H1 (cell line): ENCODE results near the gene LLGL2. TPM values are rescaled to one million over a fixed set of nuclear protein-coding genes. Genes with fewer than 3 reads are reported as not detected.

Experiments
- CTCF ChIA-PET: fragments of 300-600 bp; sonication (Branson Sonifier 250); formaldehyde crosslinking; loops from one replicate; lab custom pipeline; 2021; ENCODE audit not compliant: partially characterized antibody; lab: Charles Lee
- POLR2A ChIA-PET: fragments of 300-600 bp; sonication (Branson Sonifier 250); formaldehyde crosslinking; loops from one replicate; lab custom pipeline; 2021; ENCODE audit warnings: inconsistent platforms; ENCODE audit not compliant: partially characterized antibody; lab: Charles Lee
- DNase-seq, 2 experiments: peaks; one replicate each; pipeline versions ENCODE4 v3.0.0 to v3.0.0-alpha.2; 2010 to 2022; ENCODE audit warnings: low spot score in 2 of 2, low read depth in 1 of 2, mixed read lengths in 1 of 2
- FAIRE-seq: peaks from 2 replicates; lab custom pipeline; 2011; peaks lifted over from hg19 to GRCh38; lab: Jason Lieb, UNC
- H2AFZ ChIP-seq: 2 replicates; pipeline ENCODE4 v1.8.1; 2012; ENCODE audit warnings: low read length, inconsistent platforms
- H2AK5ac ChIP-seq: 2 replicates; pipeline ENCODE4 v1.6.1; 2013; ENCODE audit warnings: low read depth, low read length
- H2BK120ac ChIP-seq: replicated peaks from 2 replicates; pipeline ENCODE3; 2013; ENCODE audit warnings: low read depth, low read length, inconsistent platforms
- H2BK12ac ChIP-seq: 2 replicates; pipeline ENCODE4 v1.6.1; 2013; ENCODE audit warnings: low read depth, low read length
- H2BK15ac ChIP-seq: 2 replicates; pipeline ENCODE4 v1.6.1; 2013; ENCODE audit warnings: low read length
- H2BK20ac ChIP-seq: 2 replicates; pipeline ENCODE4 v1.6.1; 2013; ENCODE audit warnings: low read length
- H2BK5ac ChIP-seq: 2 replicates; pipeline ENCODE4 v1.6.1; 2013; ENCODE audit warnings: low read depth, low read length
- H3K14ac ChIP-seq: 2 replicates; pipeline ENCODE4 v1.6.1; 2013; ENCODE audit warnings: inconsistent platforms; ENCODE audit not compliant: insufficient read length
- H3K18ac ChIP-seq: 2 replicates; pipeline ENCODE4 v1.6.1; 2013; ENCODE audit warnings: low read length; ENCODE audit errors: extremely low read depth
- H3K23ac ChIP-seq: 2 replicates; pipeline ENCODE4 v1.6.1; 2013; ENCODE audit warnings: inconsistent platforms; ENCODE audit not compliant: insufficient read length
- H3K23me2 ChIP-seq: 2 replicates; pipeline ENCODE4 v1.6.1; 2013; ENCODE audit warnings: low read depth, low read length
- H3K27ac ChIP-seq: 2 replicates; pipeline ENCODE4 v1.6.1; 2011; ENCODE audit warnings: low read depth, low read length, inconsistent platforms
- H3K27me3 ChIP-seq, 4 experiments: replicated peaks in 1 of 4; 1 replicate in 1 of 4; 2 replicates in 3 of 4; pipeline versions ENCODE4 v1.6.1 to v1.8.1; 2011 to 2013; ENCODE audit warnings: low read length in 3 of 4, mild to moderate bottlenecking in 3 of 4, inconsistent platforms in 2 of 4, mixed read lengths in 2 of 4, moderate library complexity in 1 of 4; ENCODE audit not compliant: control insufficient read depth in 3 of 4, insufficient read depth in 3 of 4; ENCODE audit errors: extremely low read depth in 1 of 4
- H3K36me3 ChIP-seq, 4 experiments: 2 replicates each; pipeline versions ENCODE4 v1.6.1 to v1.8.1; 2011 to 2013; ENCODE audit warnings: mild to moderate bottlenecking in 4 of 4, low read length in 3 of 4, moderate library complexity in 2 of 4, control low read depth in 1 of 4, inconsistent platforms in 1 of 4; ENCODE audit not compliant: insufficient read depth in 4 of 4, control insufficient read depth in 2 of 4
- H3K4ac ChIP-seq: replicated peaks from 2 replicates; pipeline ENCODE3; 2013; ENCODE audit warnings: low read length, low read depth, mixed read lengths, inconsistent platforms; ENCODE audit not compliant: insufficient read length
- H3K4me1 ChIP-seq, 4 experiments: replicated peaks in 1 of 4; 1 replicate in 1 of 4; 2 replicates in 3 of 4; pipeline versions ENCODE4 v1.6.1 to v1.8.1; 2011 to 2013; ENCODE audit warnings: low read length in 3 of 4, inconsistent platforms in 2 of 4, mixed read lengths in 1 of 4; ENCODE audit not compliant: insufficient read depth in 4 of 4, control insufficient read depth in 3 of 4
- H3K4me2 ChIP-seq, 2 experiments: 2 replicates each; pipeline versions ENCODE4 v1.6.1 to v1.8.1; 2011 to 2013; ENCODE audit warnings: low read depth in 2 of 2, low read length in 2 of 2, control low read depth in 1 of 2, inconsistent platforms in 1 of 2, mild to moderate bottlenecking in 1 of 2; ENCODE audit not compliant: insufficient read depth in 1 of 2
- H3K4me3 ChIP-seq, 4 experiments: fragments of 200-600, 300-600 bp in 1 of 4; sonication (generic), shearing (Covaris generic), sonication (Bioruptor Twin) in 1 of 4; 2 replicates each; pipeline versions ENCODE4 v1.5.1 to v1.8.1; 2011 to 2016; ENCODE audit warnings: low read length in 4 of 4, low read depth in 3 of 4, control low read depth in 2 of 4, inconsistent platforms in 2 of 4, mild to moderate bottlenecking in 2 of 4, mixed read lengths in 1 of 4, moderate library complexity in 1 of 4; ENCODE audit not compliant: insufficient read depth in 2 of 4; ENCODE audit errors: extremely low read depth in 1 of 4
- H3K56ac ChIP-seq: replicated peaks from 2 replicates; pipeline ENCODE3; 2013; ENCODE audit warnings: low read depth, mild to moderate bottlenecking, mixed read lengths, low read length, inconsistent platforms; ENCODE audit not compliant: insufficient read length
- H3K79me1 ChIP-seq: 2 replicates; pipeline ENCODE4 v1.6.1; 2013; ENCODE audit warnings: low read depth, low read length, control low read depth
- H3K79me2 ChIP-seq, 2 experiments: 2 replicates each; pipeline versions ENCODE4 v1.6.1 to v1.8.1; 2012 to 2013; ENCODE audit warnings: low read length in 2 of 2, mild to moderate bottlenecking in 2 of 2, inconsistent platforms in 1 of 2; ENCODE audit not compliant: insufficient read depth in 2 of 2, control insufficient read depth in 1 of 2
- H3K9ac ChIP-seq, 4 experiments: replicated peaks in 1 of 4; 1 replicate in 1 of 4; 2 replicates in 3 of 4; pipeline versions ENCODE4 v1.6.1 to v1.8.1; 2011 to 2013; ENCODE audit warnings: low read depth in 3 of 4, low read length in 3 of 4, control low read depth in 2 of 4, mild to moderate bottlenecking in 2 of 4, moderate library complexity in 2 of 4, inconsistent platforms in 1 of 4; ENCODE audit errors: extremely low read depth in 1 of 4
- H3K9me3 ChIP-seq, 2 experiments: 2 replicates each; pipeline versions ENCODE4 v1.6.1 to v1.8.1; 2012 to 2013; ENCODE audit warnings: mild to moderate bottlenecking in 2 of 2, moderate library complexity in 2 of 2, control low read depth in 1 of 2, inconsistent platforms in 1 of 2, low read depth in 1 of 2, low read length in 1 of 2, mixed read lengths in 1 of 2; ENCODE audit not compliant: insufficient read depth in 2 of 2
- H4K20me1 ChIP-seq, 2 experiments: replicated peaks in 1 of 2; 2 replicates each; pipeline versions ENCODE3 to v1.8.1; 2011 to 2013; ENCODE audit warnings: inconsistent platforms in 2 of 2, low read length in 2 of 2, mild to moderate bottlenecking in 1 of 2; ENCODE audit not compliant: insufficient read depth in 2 of 2, control insufficient read depth in 1 of 2
- H4K5ac ChIP-seq: 2 replicates; pipeline ENCODE4 v1.6.1; 2013; ENCODE audit warnings: low read length, low read depth, mixed read lengths, inconsistent platforms; ENCODE audit not compliant: insufficient read length
- H4K8ac ChIP-seq: 2 replicates; pipeline ENCODE4 v1.8.0; 2013; ENCODE audit warnings: mild to moderate bottlenecking, moderate library complexity, low read length, inconsistent platforms; ENCODE audit not compliant: insufficient read depth; ENCODE audit errors: extremely low read depth
- H4K91ac ChIP-seq: replicated peaks from 2 replicates; pipeline ENCODE3; 2013; ENCODE audit warnings: low read length, mixed read lengths, inconsistent platforms; ENCODE audit not compliant: insufficient read length
- BRCA1 ChIP-seq: IDR thresholded peaks from 2 replicates; pipeline ENCODE4 v1.6.1; 2012; ENCODE audit warnings: low read depth, low read length, improper control_type of control experiment
- CHD2 ChIP-seq: IDR thresholded peaks from 2 replicates; pipeline ENCODE4 v1.6.1; 2012; ENCODE audit warnings: low read length, improper control_type of control experiment
- GABPA ChIP-seq: IDR thresholded peaks from 2 replicates; pipeline ENCODE4 v1.6.1; 2011; ENCODE audit warnings: mild to moderate bottlenecking, low read length, moderate library complexity, borderline replicate concordance; ENCODE audit not compliant: insufficient read depth
- KDM4A ChIP-seq: IDR thresholded peaks from one replicate; pipeline ENCODE4 v1.7.1; 2012; ENCODE audit warnings: low read depth, mild to moderate bottlenecking, moderate library complexity, low read length, inconsistent platforms; ENCODE audit not compliant: severe bottlenecking
- POLR2AphosphoS5 ChIP-seq: IDR thresholded peaks from 2 replicates; pipeline ENCODE4 v1.6.1; 2011; ENCODE audit warnings: low read depth, low read length
- RNF2 ChIP-seq: fragments of 200-900, 300-1000 bp; sonication (generic); IDR thresholded peaks from 2 replicates; pipeline ENCODE4 v1.7.1; 2016; ENCODE audit warnings: borderline replicate concordance, low read depth, mild to moderate bottlenecking, antibody characterized with exemption, low read length; ENCODE audit not compliant: poor library complexity, severe bottlenecking; ENCODE audit errors: missing control alignments
- SP1 ChIP-seq: IDR thresholded peaks from 2 replicates; pipeline ENCODE4 v1.6.1; 2011; ENCODE audit warnings: low read depth, low read length
- SUZ12 ChIP-seq: fragments of 200-600 bp; sonication (generic); IDR thresholded peaks from 2 replicates; pipeline ENCODE4 v1.6.1; 2012; ENCODE audit warnings: mild to moderate bottlenecking, inconsistent platforms, low read length, moderate library complexity, mixed read lengths
- WGBS, 2 experiments: shearing (Covaris generic) in 1 of 2; methylation state at CpG; one replicate each; pipeline versions ENCODE4 v1.1.6 to v1.1.7; 2013 to 2015; ENCODE audit warnings: low lambda C conversion rate in 2 of 2, mixed read lengths in 2 of 2, inconsistent platforms in 1 of 2, low coverage in 1 of 2, missing lambda C conversion rate in 1 of 2; ENCODE audit not compliant: insufficient replicate concordance in 2 of 2, insufficient coverage in 1 of 2, insufficient read length in 1 of 2; ENCODE audit errors: extremely low coverage in 1 of 2, missing lambda C conversion rate in 1 of 2; 5-methylcytosine and 5-hydroxymethylcytosine counted together
- polyA plus RNA-seq, 7 experiments: library from polyadenylated mRNA; depleted of rRNA in 3 of 7; stranded (reverse) in 5 of 7; unstranded in 2 of 7; fragments of >200 nt in 5 of 7; fragments of 200-250 nt in 2 of 7; gene quantifications; 1 replicate in 5 of 7; 2 replicates in 1 of 7; 4 replicates in 1 of 7; pipeline versions ENCODE4 v1.2.1 to v1.2.3, GENCODE V29; 2011 to 2013; ENCODE audit warnings: missing spikeins in 2 of 7, mixed read lengths in 2 of 7
- total RNA-seq: library from RNA; stranded (reverse); fragmentation: NEBNext Ultra II Directional; extraction: Animal tissue kit (Norgen Biotek cat#: 25700); gene quantifications from 2 replicates; pipeline ENCODE4 v1.2.1, GENCODE V29; 2021
- TF ChIP-seq, protein P1 (sequence below): IDR thresholded peaks from 2 replicates; pipeline ENCODE4 v1.6.1; 2011; ENCODE audit warnings: low read depth, mild to moderate bottlenecking, low read length; ENCODE audit not compliant: insufficient read depth
- TF ChIP-seq, protein P2 (sequence below): IDR thresholded peaks from 2 replicates; pipeline ENCODE4 v1.6.1; 2012; ENCODE audit warnings: inconsistent platforms

Gene LLGL2
- total and polyA plus RNA-seq, 2 of the 8 experiments (the other 6 are each of a cell fraction or from before 2014, with no cell fraction given): 64.5 to 77.1 TPM

DNA sequence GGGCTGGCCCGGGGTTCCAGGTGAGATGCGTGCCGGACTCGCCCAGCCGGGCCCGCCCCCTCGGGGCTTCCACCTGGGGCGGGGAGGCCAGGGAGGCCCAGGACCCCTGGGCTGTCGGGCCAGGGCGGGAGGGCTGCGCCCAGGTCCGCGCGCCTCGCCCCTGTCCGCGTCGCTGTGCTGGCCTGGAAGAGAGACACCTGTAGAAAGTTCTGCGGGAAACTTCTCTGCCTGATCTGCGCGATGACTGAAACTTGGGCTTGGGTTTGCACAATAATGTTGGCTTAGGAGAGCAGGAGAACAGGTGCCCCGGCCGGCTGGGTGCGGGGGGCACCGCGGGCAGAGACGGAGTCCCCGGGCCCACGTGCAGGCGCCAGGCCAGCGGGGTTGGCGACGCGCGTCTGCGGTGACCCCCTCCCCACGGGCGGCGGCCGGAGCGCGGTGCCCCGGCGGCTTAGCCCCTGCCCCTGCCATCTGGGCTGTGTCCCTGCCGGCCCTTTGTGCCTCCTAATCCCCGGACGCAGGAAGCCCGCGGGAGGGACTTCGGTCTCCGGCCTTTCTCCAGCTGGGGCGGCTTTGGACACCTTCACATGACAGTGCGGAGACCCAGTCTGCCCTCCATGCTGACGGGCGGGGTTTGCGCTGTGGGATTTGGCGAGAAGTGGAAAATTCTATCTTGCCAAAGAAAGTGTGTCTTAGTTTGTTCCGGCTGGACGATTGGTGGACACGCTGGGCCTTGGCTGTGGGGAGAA, 483 bp downstream of the LLGL2 start:
- 7% methylated on average over 12 of the region's 60 CpGs; no CpG with 5 or more reads in 1 of the 2 experiments for WGBS, 2 experiments
- Histone ChIP-seq H2BK12ac (no peak overlapping the region), H4K8ac (no peak overlapping the region; the same call in 1 of the 2 replicates), H4K91ac (peak overlapping the region; percentile 52), H4K5ac (peak overlapping the region; percentile 64), H3K4me3 (peak overlapping the region; percentile 53 to 93 (median 63)), H3K27me3 (no peaks in the 10 kb centered on the region; a peak in 1 of 7 replicates), H3K9me3 (no peaks in the 10 kb centered on the region), H2BK20ac (no peak overlapping the region), H3K23ac (no peak overlapping the region), H3K4me2 (peak overlapping the region; percentile 75 to 91), H3K4me1 (peaks cover 0 to 14% (median 6%) of the 10 kb centered on the region in 4 experiments; a peak in 6 of 7 replicates), H3K79me2 (peaks cover 0 to 7% of the 10 kb centered on the region in 2 experiments; a peak in 1 of 4 replicates), H3K79me1 (peaks cover 2% of the 10 kb centered on the region; the same call in 1 of the 2 replicates), H3K36me3 (peaks cover 0 to 22% (median 4%) of the 10 kb centered on the region in 4 experiments; a peak in 5 of 8 replicates), H2BK5ac (no peak overlapping the region), H2AK5ac (no peak overlapping the region), H4K20me1 (peaks cover 3 to 18% of the 10 kb centered on the region in 2 experiments), H3K23me2 (peaks cover 11% of the 10 kb centered on the region; the same call in 1 of the 2 replicates), H2AFZ (no peak overlapping the region), H3K9ac (peak overlapping the region in 2 of 4 experiments; percentile 29 to 55; a peak in 3 of 7 replicates), H3K27ac (no peak overlapping the region), H2BK120ac (no peak overlapping the region), H3K18ac (no peak overlapping the region), H3K4ac (no peak overlapping the region), H3K56ac (peak overlapping the region; percentile 39), H2BK15ac (no peak overlapping the region), H3K14ac (no peak overlapping the region)
- no peak for FAIRE-seq
- ChIA-PET POLR2A (interaction anchor here (0.8 to 2.9 kb wide), 10 partner anchors 9 to 75 kb away, joined by 3 to 23 read pairs (median 4); partner anchors contain the start of gene TSEN54), CTCF (interaction anchor here (0.6 to 3.4 kb wide), 14 partner anchors 8 to 1760 kb away, joined by 3 to 16 read pairs (median 4); partner anchors contain the start of gene TSEN54)
- DNase-seq: peak in 1 of 2 experiments; percentile 66
- TF ChIP-seq KDM4A (peak; percentile 82), RNF2 (no peak), SUZ12 (no peak), GABPA (no peak; the same call in 1 of the 2 replicates), SP1 (no peak), POLR2AphosphoS5 (no peak), CHD2 (no peak), BRCA1 (no peak)
- TF ChIP-seq, protein P1, sequence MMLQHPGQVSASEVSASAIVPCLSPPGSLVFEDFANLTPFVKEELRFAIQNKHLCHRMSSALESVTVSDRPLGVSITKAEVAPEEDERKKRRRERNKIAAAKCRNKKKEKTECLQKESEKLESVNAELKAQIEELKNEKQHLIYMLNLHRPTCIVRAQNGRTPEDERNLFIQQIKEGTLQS: no peak
- TF ChIP-seq, protein P2, sequence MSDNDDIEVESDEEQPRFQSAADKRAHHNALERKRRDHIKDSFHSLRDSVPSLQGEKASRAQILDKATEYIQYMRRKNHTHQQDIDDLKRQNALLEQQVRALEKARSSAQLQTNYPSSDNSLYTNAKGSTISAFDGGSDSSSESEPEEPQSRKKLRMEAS: peak; percentile 49; the same call in 1 of the 2 replicates
